Measurements from ENCODE around the gene PUDP.

- TF ChIP-seq CTCF (IDR thresholded peaks at IDR 0.05) = no peak
- TF ChIP-seq POLR2A (IDR thresholded peaks at IDR 0.05) = no peak
These were observed 95.4 kb downstream of the PUDP start for GRCh38 chrX:7052541-7052940.

Data from Peyer's patch (tissue), 4 donors.